HG03060 (cell line): Measurements from ENCODE around the gene UBE2M.
A peak's percentile ranks its signal among the peaks of the same experiment; 100 is the strongest.

ENCODE experiments used
- ATAC-seq: cut with Tn5 transposase; IDR thresholded peaks from one replicate; pipeline ENCODE4 v1.9.1; 2021; ENCODE audit warnings: low read depth, moderate number of reproducible peaks; ENCODE audit not compliant: unreplicated experiment

UBE2M gene

GRCh38 chr19:58571575-58571947, 13.2 kb upstream of the UBE2M start:
- ATAC-seq = no peak

- no peak for ATAC-seq
Measured at GRCh38 chr19:58570770-58571574, 12.6 kb upstream of the UBE2M start.

GRCh38 chr19:58569943-58570670, 11.7 kb upstream of the UBE2M start:
- ATAC-seq = no peak

- no peak for ATAC-seq
Measured at GRCh38 chr19:58569191-58569942, 11.0 kb upstream of the UBE2M start.

- ATAC-seq = no peak
Measured at GRCh38 chr19:58568453-58569130, 10.2 kb upstream of the UBE2M start.

- ATAC-seq = no peak
Measured at GRCh38 chr19:58566989-58567388, 8.6 kb upstream of the UBE2M start.

GRCh38 chr19:58563823-58564222, 5.4 kb upstream of the UBE2M start:
- ATAC-seq = no peak

- ATAC-seq = no peak
Measured at GRCh38 chr19:58563034-58563573, 4.7 kb upstream of the UBE2M start.

- no peak for ATAC-seq
Measured at GRCh38 chr19:58562122-58563033, 4.0 kb upstream of the UBE2M start.

GRCh38 chr19:58561373-58562121, 3.1 kb upstream of the UBE2M start:
- ATAC-seq = no peak

GRCh38 chr19:58560921-58561320, 2.5 kb upstream of the UBE2M start:
- no peak for ATAC-seq

GRCh38 chr19:58560007-58560887, 1.8 kb upstream of the UBE2M start:
- ATAC-seq = no peak

- ATAC-seq = no peak
Measured at GRCh38 chr19:58559275-58560006, 1.0 kb upstream of the UBE2M start.

GRCh38 chr19:58558623-58559274, 338 bp upstream of the UBE2M start:
- ATAC-seq = peak; percentile 35

- no peak for ATAC-seq
Measured at GRCh38 chr19:58557221-58558065, 968 bp downstream of the UBE2M start.
